Measurements from ENCODE around the gene SEMA3F. TPM values are rescaled to one million over a fixed set of nuclear protein-coding genes. Genes with fewer than 3 reads are reported as not detected.

The SEMA3F gene
- total RNA-seq, 1 experiment from 2014 or later: 3.9 TPM

GRCh38 chr3:50184242-50184978, 29.3 kb downstream of the SEMA3F start:
- intact Hi-C loops (cut with micrococcal nuclease; ENCODE audit: unreplicated experiment): no loop called here
- Histone ChIP-seq H3K36me3 (ENCODE audit: insufficient read depth, low read length, poor library complexity, severe bottlenecking) (no peaks in the 10 kb centered on the region), H3K4me1 (ENCODE audit: insufficient read depth, low read length, poor library complexity, severe bottlenecking) (no peaks in the 10 kb centered on the region), H3K27me3 (replicated peaks; ENCODE audit: insufficient read depth, low read depth, low read length, poor library complexity) (no peaks in the 10 kb centered on the region), H3K4me3 (ENCODE audit: low read depth, low read length, poor library complexity, severe bottlenecking) (no peak overlapping the region), H3K9me3 (ENCODE audit: low read depth, low read length, poor library complexity, severe bottlenecking) (no peaks in the 10 kb centered on the region), H3K27ac (ENCODE audit: low read depth, low read length, poor library complexity, severe bottlenecking) (no peak overlapping the region)
- ChIA-PET CTCF (no interaction called here), POLR2A (ENCODE audit: low non-redundant PET) (no interaction called here)
- no peak for TF ChIP-seq CTCF (conservative IDR thresholded peaks at IDR 0.05; ENCODE audit: low read depth, low read length)
- no peak for TF ChIP-seq EZH2 (IDR thresholded peaks at IDR 0.05; ENCODE audit: borderline replicate concordance, low read depth, low read length, poor library complexity, severe bottlenecking)
- DNase-seq (ENCODE audit: low spot score): no peak
- no TSS peak for BruUV-seq (replicated peaks)

GRCh38 chr3:50185230-50185629, 30.1 kb downstream of the SEMA3F start:
- ChIA-PET CTCF (no interaction called here), POLR2A (ENCODE audit: low non-redundant PET) (no interaction called here)
- Histone ChIP-seq H3K27me3 (replicated peaks; ENCODE audit: insufficient read depth, low read depth, low read length, poor library complexity) (no peaks in the 10 kb centered on the region), H3K36me3 (ENCODE audit: insufficient read depth, low read length, poor library complexity, severe bottlenecking) (no peaks in the 10 kb centered on the region), H3K4me3 (ENCODE audit: low read depth, low read length, poor library complexity, severe bottlenecking) (no peak overlapping the region), H3K4me1 (ENCODE audit: insufficient read depth, low read length, poor library complexity, severe bottlenecking) (no peaks in the 10 kb centered on the region), H3K9me3 (ENCODE audit: low read depth, low read length, poor library complexity, severe bottlenecking) (no peaks in the 10 kb centered on the region), H3K27ac (ENCODE audit: low read depth, low read length, poor library complexity, severe bottlenecking) (no peak overlapping the region)
- TF ChIP-seq CTCF (conservative IDR thresholded peaks at IDR 0.05; ENCODE audit: low read depth, low read length) (no peak), EZH2 (IDR thresholded peaks at IDR 0.05; ENCODE audit: borderline replicate concordance, low read depth, low read length, poor library complexity, severe bottlenecking) (no peak)
- BruUV-seq (replicated peaks): no TSS peak
- intact Hi-C loops (cut with micrococcal nuclease; ENCODE audit: unreplicated experiment): no loop called here
- no peak for DNase-seq (ENCODE audit: low spot score)

GRCh38 chr3:50186096-50186495, 31.0 kb downstream of the SEMA3F start:
- CTCF ChIA-PET: no interaction called here
- intact Hi-C loops (cut with micrococcal nuclease; ENCODE audit: unreplicated experiment): no loop called here

More at GRCh38 chr3:50186096-50186495, 31.0 kb downstream of the SEMA3F start:
- H3K27me3 ChIP-seq (replicated peaks; ENCODE audit: insufficient read depth, low read depth, low read length, poor library complexity): no peaks in the 10 kb centered on the region
- TF ChIP-seq EZH2 (IDR thresholded peaks at IDR 0.05; ENCODE audit: borderline replicate concordance, low read depth, low read length, poor library complexity, severe bottlenecking) (no peak), CTCF (conservative IDR thresholded peaks at IDR 0.05; ENCODE audit: low read depth, low read length) (no peak)
- no peaks in the 10 kb centered on the region for H3K9me3 ChIP-seq (ENCODE audit: low read depth, low read length, poor library complexity, severe bottlenecking)
- no peaks in the 10 kb centered on the region for H3K36me3 ChIP-seq (ENCODE audit: insufficient read depth, low read length, poor library complexity, severe bottlenecking)
- no peak for DNase-seq (ENCODE audit: low spot score)
- no TSS peak for BruUV-seq (replicated peaks)
- no peak overlapping the region for H3K27ac ChIP-seq (ENCODE audit: low read depth, low read length, poor library complexity, severe bottlenecking)
- H3K4me3 ChIP-seq (ENCODE audit: low read depth, low read length, poor library complexity, severe bottlenecking): no peak overlapping the region
- no peaks in the 10 kb centered on the region for H3K4me1 ChIP-seq (ENCODE audit: insufficient read depth, low read length, poor library complexity, severe bottlenecking)
- POLR2A ChIA-PET (ENCODE audit: low non-redundant PET): no interaction called here

Data from A673 (cell line).